Activated B cell treated with CpG ODN at 0.5 μM for 24 hours (primary cell): ENCODE data around the gene FGF3. TPM values are rescaled to one million over a fixed set of nuclear protein-coding genes. Genes with fewer than 3 reads are reported as not detected.

Experiments used
- ATAC-seq: fragments of 200-7000 bp; cut with Tn5 transposase; one replicate; pipeline ENCODE4 v1.10.0; 2021; ENCODE audit warnings: low read depth, mild to moderate bottlenecking, moderate library complexity
- CTCF ChIA-PET: fragments of 350-600 bp; sonication (Branson Sonifier 250); formaldehyde crosslinking; loops from one replicate; lab custom pipeline; 2021; ENCODE audit warnings: antibody characterized with exemption; lab: Charles Lee
- POLR2A ChIA-PET: fragments of 350-600 bp; sonication (Branson Sonifier 250); formaldehyde crosslinking; loops from one replicate; lab custom pipeline; 2021; ENCODE audit warnings: antibody characterized with exemption; lab: Charles Lee
- DNase-seq: peaks from one replicate; pipeline ENCODE4 v3.0.0; 2022
- H3K27ac Mint-ChIP-seq: one replicate; pipeline ENCODE4 v1.8.0; 2020; ENCODE audit warnings: mixed read lengths
- H3K27me3 Mint-ChIP-seq: one replicate; pipeline ENCODE4 v1.8.0; 2021; ENCODE audit warnings: mixed read lengths
- H3K36me3 Mint-ChIP-seq: one replicate; pipeline ENCODE4 v1.8.0; 2021; ENCODE audit warnings: low read depth, mixed read lengths
- H3K4me1 Mint-ChIP-seq: one replicate; pipeline ENCODE4 v1.8.0; 2021; ENCODE audit warnings: mixed read lengths
- H3K4me3 Mint-ChIP-seq: one replicate; pipeline ENCODE4 v1.8.0; 2020; ENCODE audit warnings: mild to moderate bottlenecking, mixed read lengths
- H3K9me3 Mint-ChIP-seq: one replicate; pipeline ENCODE4 v1.8.0; 2020; ENCODE audit warnings: mixed read lengths
- CTCF ChIP-seq: fragments of 200-600 bp; IDR thresholded peaks from one replicate; pipeline ENCODE4 v1.8.0; 2022; ENCODE audit warnings: antibody characterized with exemption, mild to moderate bottlenecking
- intact Hi-C: fragments of 100-400 bp; cut with micrococcal nuclease; formaldehyde crosslinking; loops from one replicate; pipeline ENCODE4 v1.15.1; 2024
- total RNA-seq: library from RNA; stranded (reverse); gene quantifications from 2 replicates; pipeline ENCODE4 v1.2.3, GENCODE V29; 2022

Gene FGF3
- total RNA-seq, 1 donor from 2014 or later, result not detected

DNA sequence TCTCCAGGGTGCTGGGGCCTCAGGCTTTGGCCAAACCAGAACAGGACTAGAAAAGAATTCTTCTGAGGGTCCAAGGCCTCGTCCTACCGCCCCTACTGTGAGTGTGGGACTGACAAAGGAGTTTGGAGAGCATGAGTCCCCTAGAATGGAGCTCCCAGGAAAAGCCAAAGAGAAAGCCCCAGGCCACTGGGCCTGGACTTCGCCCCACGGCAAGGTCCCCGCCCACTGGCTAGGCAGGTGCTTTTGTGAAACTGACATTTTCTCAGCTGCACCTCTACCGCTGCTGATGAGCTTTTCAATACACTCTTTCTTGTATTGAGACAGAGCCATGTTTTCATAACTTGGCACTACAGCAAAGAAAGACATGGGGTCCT, 9.7 kb upstream of the FGF3 start:
- DNase-seq, result no peak

DNA sequence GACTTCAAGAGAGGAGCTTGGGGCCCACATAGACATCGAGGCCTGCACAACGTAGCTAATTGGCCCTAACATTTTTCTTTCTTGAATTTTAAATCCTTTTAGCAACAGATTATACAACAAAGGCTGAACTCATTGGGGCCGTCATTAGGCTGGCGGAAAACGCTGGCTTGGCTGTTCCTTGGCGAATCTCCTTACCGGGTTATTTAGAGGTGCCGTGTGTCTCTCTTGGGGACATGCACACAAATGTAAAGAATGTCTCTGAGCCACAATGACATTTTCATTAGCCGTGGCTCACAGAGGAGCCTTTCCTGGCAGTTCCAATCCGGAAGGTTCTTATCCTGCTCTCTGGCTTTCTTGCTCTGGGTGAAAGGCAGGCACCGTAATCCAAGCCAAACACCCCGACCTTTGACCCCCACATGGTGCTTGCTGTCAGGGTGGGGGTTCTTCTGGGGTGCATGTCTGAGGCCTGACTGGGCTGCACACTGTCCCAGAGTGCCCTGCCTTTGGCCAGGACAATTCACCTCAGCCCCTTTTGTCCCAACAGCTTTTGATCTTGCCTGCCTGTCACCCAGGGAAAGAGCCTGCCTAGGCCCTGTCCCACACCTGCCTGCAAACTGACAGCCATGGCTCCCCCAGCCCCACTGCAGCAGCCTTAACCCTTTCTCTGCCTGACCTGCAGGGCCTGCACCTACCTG, 9.2 kb upstream of the FGF3 start:
- Mint-ChIP-seq H3K9me3 (no peaks in the 10 kb centered on the region), H3K27ac (no peak overlapping the region), H3K36me3 (no peaks in the 10 kb centered on the region), H3K4me3 (no peak overlapping the region), H3K4me1 (no peaks in the 10 kb centered on the region), H3K27me3 (peaks cover 15% of the 10 kb centered on the region)
- CTCF ChIA-PET, result no interaction called here
- POLR2A ChIA-PET, result no interaction called here
- TF ChIP-seq CTCF, result no peak
- ATAC-seq (no peak), DNase-seq (no peak)
- intact Hi-C loops, result no loop called here

More for the DNA sequence above, 9.7 kb upstream of the FGF3 start:
- Mint-ChIP-seq H3K4me1 (no peaks in the 10 kb centered on the region), H3K9me3 (no peaks in the 10 kb centered on the region), H3K36me3 (no peaks in the 10 kb centered on the region), H3K27ac (no peak overlapping the region), H3K27me3 (peaks cover 17% of the 10 kb centered on the region), H3K4me3 (no peak overlapping the region)
- TF ChIP-seq CTCF, result no peak
- no peak for ATAC-seq
- intact Hi-C loops, result no loop called here
- ChIA-PET POLR2A (no interaction called here), CTCF (no interaction called here)

GRCh38 chr11:69826773-69827172, 7.6 kb upstream of the FGF3 start:
- no peaks in the 10 kb centered on the region for H3K9me3 Mint-ChIP-seq
- no peak for TF ChIP-seq CTCF
- H3K27ac Mint-ChIP-seq, result no peak overlapping the region
- H3K4me1 Mint-ChIP-seq, result no peaks in the 10 kb centered on the region
- H3K36me3 Mint-ChIP-seq, result no peaks in the 10 kb centered on the region
- ChIA-PET CTCF (no interaction called here), POLR2A (no interaction called here)
- ATAC-seq (no peak), DNase-seq (no peak)
- H3K4me3 Mint-ChIP-seq, result no peak overlapping the region
- intact Hi-C loops, result no loop called here
- H3K27me3 Mint-ChIP-seq, result peaks cover 12% of the 10 kb centered on the region

- Mint-ChIP-seq H3K27me3 (peaks cover 14% of the 10 kb centered on the region), H3K4me3 (no peak overlapping the region), H3K36me3 (no peaks in the 10 kb centered on the region), H3K27ac (no peak overlapping the region), H3K9me3 (no peaks in the 10 kb centered on the region), H3K4me1 (no peaks in the 10 kb centered on the region)
- no peak for DNase-seq
- no peak for TF ChIP-seq CTCF
- intact Hi-C loops, result no loop called here
- POLR2A ChIA-PET, result no interaction called here
- CTCF ChIA-PET, result no interaction called here
- no peak for ATAC-seq
Observed at GRCh38 chr11:69825941-69826340, 6.7 kb upstream of the FGF3 start.

GRCh38 chr11:69825037-69825834, 6.0 kb upstream of the FGF3 start:
- no peaks in the 10 kb centered on the region for H3K36me3 Mint-ChIP-seq
- no peak for TF ChIP-seq CTCF
- intact Hi-C loops, result no loop called here
- POLR2A ChIA-PET, result no interaction called here
- H3K27me3 Mint-ChIP-seq, result peaks cover 18% of the 10 kb centered on the region
- ATAC-seq (no peak), DNase-seq (no peak)
- H3K4me3 Mint-ChIP-seq, result no peak overlapping the region
- no peaks in the 10 kb centered on the region for H3K9me3 Mint-ChIP-seq
- CTCF ChIA-PET, result no interaction called here
- H3K4me1 Mint-ChIP-seq, result no peaks in the 10 kb centered on the region
- no peak overlapping the region for H3K27ac Mint-ChIP-seq
